Esophagus muscularis mucosa (tissue), 4 donors: ENCODE results near the gene NPHP4. TPM values are rescaled to one million over a fixed set of nuclear protein-coding genes. Genes with fewer than 3 reads are reported as not detected.

Source experiments
- DNase-seq: peaks from one replicate; pipeline ENCODE4 v3.0.0-alpha.2; 2017; ENCODE audit errors: extremely low spot score
- H3K27ac ChIP-seq, 4 donors: fragments of 200-600 bp; sonication (generic); replicated peaks in 1 of 4; 1 replicate in 3 of 4; 2 replicates in 1 of 4; pipeline ENCODE4 v1.5.1; 2016 to 2019; ENCODE audit warnings: mild to moderate bottlenecking in 1 of 4
- H3K27me3 ChIP-seq, 4 donors: fragments of 200-600 bp; sonication (generic); one replicate each; pipeline versions ENCODE4 v1.5.1 to v1.6.0; 2016 to 2019
- H3K36me3 ChIP-seq, 4 donors: fragments of 200-600 bp; sonication (generic); one replicate each; pipeline ENCODE4 v1.5.1; 2016 to 2019
- H3K4me1 ChIP-seq, 4 donors: fragments of 200-600 bp; sonication (generic); one replicate each; pipeline ENCODE4 v1.5.1; 2016 to 2019
- H3K4me3 ChIP-seq, 4 donors: fragments of 200-600 bp; sonication (generic); 1 replicate in 2 of 4; 2 replicates in 2 of 4; pipeline ENCODE4 v1.5.1; 2016 to 2019; ENCODE audit warnings: mild to moderate bottlenecking in 4 of 4, moderate library complexity in 1 of 4
- H3K9me3 ChIP-seq, 4 donors: fragments of 200-600 bp; sonication (generic); 1 replicate in 3 of 4; 2 replicates in 1 of 4; pipeline ENCODE4 v1.5.1; 2016 to 2019
- EP300 ChIP-seq: sonication (generic); formaldehyde crosslinking; IDR thresholded peaks from one replicate; pipeline ENCODE4 v1.6.1; 2017; ENCODE audit warnings: antibody characterized with exemption
- POLR2A ChIP-seq: fragments of 450-650 bp; IDR thresholded peaks from one replicate; pipeline ENCODE4 v1.6.1; 2017; ENCODE audit warnings: antibody characterized with exemption, moderate library complexity, mild to moderate bottlenecking, low read depth
- POLR2AphosphoS5 ChIP-seq, 2 donors: sonication (generic); formaldehyde crosslinking; IDR thresholded peaks; one replicate each; pipeline ENCODE4 v1.6.1; 2017; ENCODE audit warnings: antibody characterized with exemption in 2 of 2
- WGBS: methylation state at CpG from one replicate; pipeline ENCODE4 v1.1.5; 2018; 5-methylcytosine and 5-hydroxymethylcytosine counted together
- intact Hi-C: fragments of 100-400 bp; cut with DNase I; formaldehyde crosslinking; loops from one replicate; pipeline ENCODE4 v1.15.1; 2023
- total RNA-seq, 4 donors: library from RNA; depleted of rRNA; stranded (reverse); fragments of >200 nt; gene quantifications; one replicate each; pipeline versions ENCODE4 v1.1.0 to v1.2.1, GENCODE V29; 2016
- TF ChIP-seq, protein P1 (sequence below), 3 experiments: fragments of 200-600 bp in 2 of 3; fragments of 450-650 bp in 1 of 3; sonication (generic) in 2 of 3; IDR thresholded peaks; one replicate each; pipeline ENCODE4 v1.5.1; 2017 to 2019; ENCODE audit warnings: antibody characterized with exemption in 3 of 3, mild to moderate bottlenecking in 2 of 3, moderate library complexity in 1 of 3

The NPHP4 gene
- total RNA-seq, 4 donors from 2014 or later: 6.5 to 9.1 (median 8.0) TPM

DNA sequence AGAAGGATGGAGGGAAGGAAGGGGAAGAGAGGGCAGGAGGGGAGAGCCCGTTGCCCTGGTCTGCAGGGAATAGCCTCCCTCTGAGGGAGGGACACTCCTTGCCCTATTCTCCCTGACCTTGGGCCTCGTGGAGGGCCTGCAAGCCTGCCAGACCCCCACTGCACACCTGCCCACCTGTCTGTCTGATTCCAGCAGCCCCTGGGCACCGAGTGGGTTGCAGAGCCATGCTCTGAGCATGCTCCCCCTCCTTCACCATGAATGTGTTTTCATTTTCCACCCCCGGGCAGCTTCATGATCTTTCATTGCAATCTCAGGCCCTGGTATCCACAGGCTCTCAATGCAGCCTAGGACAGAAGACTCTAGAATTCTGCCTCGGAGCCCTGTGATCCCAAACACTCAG lies 5.1 kb upstream of the NPHP4 start:
- TF ChIP-seq POLR2AphosphoS5 (IDR thresholded peaks at IDR 0.05) (no peak), EP300 (no peak), POLR2A (no peak)
- TF ChIP-seq, protein P1, sequence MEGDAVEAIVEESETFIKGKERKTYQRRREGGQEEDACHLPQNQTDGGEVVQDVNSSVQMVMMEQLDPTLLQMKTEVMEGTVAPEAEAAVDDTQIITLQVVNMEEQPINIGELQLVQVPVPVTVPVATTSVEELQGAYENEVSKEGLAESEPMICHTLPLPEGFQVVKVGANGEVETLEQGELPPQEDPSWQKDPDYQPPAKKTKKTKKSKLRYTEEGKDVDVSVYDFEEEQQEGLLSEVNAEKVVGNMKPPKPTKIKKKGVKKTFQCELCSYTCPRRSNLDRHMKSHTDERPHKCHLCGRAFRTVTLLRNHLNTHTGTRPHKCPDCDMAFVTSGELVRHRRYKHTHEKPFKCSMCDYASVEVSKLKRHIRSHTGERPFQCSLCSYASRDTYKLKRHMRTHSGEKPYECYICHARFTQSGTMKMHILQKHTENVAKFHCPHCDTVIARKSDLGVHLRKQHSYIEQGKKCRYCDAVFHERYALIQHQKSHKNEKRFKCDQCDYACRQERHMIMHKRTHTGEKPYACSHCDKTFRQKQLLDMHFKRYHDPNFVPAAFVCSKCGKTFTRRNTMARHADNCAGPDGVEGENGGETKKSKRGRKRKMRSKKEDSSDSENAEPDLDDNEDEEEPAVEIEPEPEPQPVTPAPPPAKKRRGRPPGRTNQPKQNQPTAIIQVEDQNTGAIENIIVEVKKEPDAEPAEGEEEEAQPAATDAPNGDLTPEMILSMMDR (IDR thresholded peaks at IDR 0.05): no peak
- H3K4me3 ChIP-seq: no peak overlapping the region
- no peaks in the 10 kb centered on the region for H3K9me3 ChIP-seq
- H3K27ac ChIP-seq: no peak overlapping the region
- no peak for DNase-seq
- H3K4me1 ChIP-seq: peaks cover 10 to 22% (median 16%) of the 10 kb centered on the region in 4 donors
- no peaks in the 10 kb centered on the region for H3K27me3 ChIP-seq
- intact Hi-C loops: loop anchor here (10.0 kb wide), 1 partner anchor 197 kb away; the partner anchor contains the start of gene RPL22
- no peaks in the 10 kb centered on the region for H3K36me3 ChIP-seq
- WGBS: 83% methylated on average over 5 of the region's 5 CpGs

- H3K27me3 ChIP-seq: no peaks in the 10 kb centered on the region
- H3K4me1 ChIP-seq: peaks cover 10 to 22% (median 14%) of the 10 kb centered on the region in 4 donors
- no peak overlapping the region for H3K27ac ChIP-seq
- DNase-seq: no peak
- TF ChIP-seq POLR2AphosphoS5 (IDR thresholded peaks at IDR 0.05): no peak
- no peak for TF ChIP-seq POLR2A
- TF ChIP-seq, protein P1 (IDR thresholded peaks at IDR 0.05): no peak
- intact Hi-C loops: loop anchor here (10.0 kb wide), 1 partner anchor 198 kb away; the partner anchor contains the start of gene RPL22
- H3K9me3 ChIP-seq: no peaks in the 10 kb centered on the region
- WGBS: 95% methylated on average over 7 of the region's 16 CpGs
- H3K36me3 ChIP-seq: no peaks in the 10 kb centered on the region
- H3K4me3 ChIP-seq: no peak overlapping the region
Observed at GRCh38 chr1:5996641-5997270, 4.5 kb upstream of the NPHP4 start.

- no peaks in the 10 kb centered on the region for H3K9me3 ChIP-seq
- intact Hi-C loops: loop anchor here (10.0 kb wide), 1 partner anchor 199 kb away; the partner anchor contains the start of gene RPL22
- no peak overlapping the region for H3K4me3 ChIP-seq
- no peak for DNase-seq
- H3K36me3 ChIP-seq: no peaks in the 10 kb centered on the region
- 92% methylated on average over 16 of the region's 17 CpGs for WGBS
- H3K4me1 ChIP-seq: peaks cover 13 to 27% (median 18%) of the 10 kb centered on the region in 4 donors
- H3K27ac ChIP-seq: no peak overlapping the region
- H3K27me3 ChIP-seq: no peaks in the 10 kb centered on the region
- TF ChIP-seq EP300 (no peak), POLR2A (no peak), POLR2AphosphoS5 (IDR thresholded peaks at IDR 0.05) (no peak)
- TF ChIP-seq, protein P1 (IDR thresholded peaks at IDR 0.05): no peak
Observed at GRCh38 chr1:5995871-5996630, 3.8 kb upstream of the NPHP4 start.

GRCh38 chr1:5994713-5995621 lies 2.7 kb upstream of the NPHP4 start:
- TF ChIP-seq EP300 (no peak), POLR2AphosphoS5 (IDR thresholded peaks at IDR 0.05) (no peak), POLR2A (no peak)
- TF ChIP-seq, protein P1 (IDR thresholded peaks at IDR 0.05): no peak
- DNase-seq: no peak
- Histone ChIP-seq H3K27me3 (no peaks in the 10 kb centered on the region), H3K27ac (no peak overlapping the region), H3K4me1 (peaks cover 15 to 37% (median 25%) of the 10 kb centered on the region in 4 donors), H3K4me3 (no peak overlapping the region), H3K36me3 (no peaks in the 10 kb centered on the region), H3K9me3 (no peaks in the 10 kb centered on the region)
- intact Hi-C loops: loop anchor here (10.0 kb wide), 1 partner anchor 200 kb away; the partner anchor contains the start of gene RPL22
- WGBS: 76% methylated on average over 25 of the region's 29 CpGs
